ENCODE data around the gene NSA2.
"Not testable (repeated sequence)": the region's sequence is repeated elsewhere in the genome, so short reads cannot be mapped to it uniquely, and the experiment has no call there.

The NSA2 gene

GRCh38 chr5:74772359-74772758, 5.3 kb downstream of the NSA2 start:
- no peak for TF ChIP-seq CTCF (IDR thresholded peaks at IDR 0.05; ENCODE audit: low read depth, low read length, missing control alignments)
- H3K4me3 ChIP-seq (replicated peaks; ENCODE audit: low read depth, low read length), result no peak overlapping the region
- no peak for DNase-seq (ENCODE audit: extremely low read depth, low read depth)

GRCh38 chr5:74778609-74779008, 11.6 kb downstream of the NSA2 start:
- no peak for TF ChIP-seq CTCF (IDR thresholded peaks at IDR 0.05; ENCODE audit: low read depth, low read length, missing control alignments)
- DNase-seq (ENCODE audit: extremely low read depth, low read depth), result no peak
- no peak overlapping the region for H3K4me3 ChIP-seq (replicated peaks; ENCODE audit: low read depth, low read length)

GRCh38 chr5:74786851-74787250, 19.8 kb downstream of the NSA2 start:
- TF ChIP-seq CTCF (IDR thresholded peaks at IDR 0.05; ENCODE audit: low read depth, low read length, missing control alignments), result no peak
- H3K4me3 ChIP-seq (replicated peaks; ENCODE audit: low read depth, low read length), result no peak overlapping the region
- no peak for DNase-seq (ENCODE audit: extremely low read depth, low read depth)

GRCh38 chr5:74787424-74787823, 20.4 kb downstream of the NSA2 start:
- no peak for DNase-seq (ENCODE audit: extremely low read depth, low read depth)
- H3K4me3 ChIP-seq (replicated peaks; ENCODE audit: low read depth, low read length), result no peak overlapping the region
- TF ChIP-seq CTCF (IDR thresholded peaks at IDR 0.05; ENCODE audit: low read depth, low read length, missing control alignments), result no peak

GRCh38 chr5:74791669-74792068, 24.6 kb downstream of the NSA2 start:
- DNase-seq (ENCODE audit: extremely low read depth, low read depth); H3K4me3 ChIP-seq (replicated peaks; ENCODE audit: low read depth, low read length): not testable (repeated sequence)

GRCh38 chr5:74798977-74799911, 32.2 kb downstream of the NSA2 start:
- no peak overlapping the region for H3K4me3 ChIP-seq (replicated peaks; ENCODE audit: low read depth, low read length)
- TF ChIP-seq CTCF (IDR thresholded peaks at IDR 0.05; ENCODE audit: low read depth, low read length, missing control alignments), result no peak
- DNase-seq (ENCODE audit: extremely low read depth, low read depth), result no peak

- TF ChIP-seq CTCF (IDR thresholded peaks at IDR 0.05; ENCODE audit: low read depth, low read length, missing control alignments), result no peak
- no peak for DNase-seq (ENCODE audit: extremely low read depth, low read depth)
- H3K4me3 ChIP-seq (replicated peaks; ENCODE audit: low read depth, low read length), result no peak overlapping the region
Observed at GRCh38 chr5:74801197-74801596, 34.1 kb downstream of the NSA2 start.
